HG02678 (cell line): ENCODE data around the gene GRIN3B.
A peak's percentile ranks its signal among the peaks of the same experiment; 100 is the strongest.
"Not testable (repeated sequence)": the region's sequence is repeated elsewhere in the genome, so short reads cannot be mapped to it uniquely, and the experiment has no call there.

Experiments
- ATAC-seq: cut with Tn5 transposase; IDR thresholded peaks from one replicate; pipeline ENCODE4 v1.9.1; 2021; ENCODE audit warnings: mild to moderate bottlenecking, moderate library complexity; ENCODE audit not compliant: unreplicated experiment

Gene GRIN3B, protein sequence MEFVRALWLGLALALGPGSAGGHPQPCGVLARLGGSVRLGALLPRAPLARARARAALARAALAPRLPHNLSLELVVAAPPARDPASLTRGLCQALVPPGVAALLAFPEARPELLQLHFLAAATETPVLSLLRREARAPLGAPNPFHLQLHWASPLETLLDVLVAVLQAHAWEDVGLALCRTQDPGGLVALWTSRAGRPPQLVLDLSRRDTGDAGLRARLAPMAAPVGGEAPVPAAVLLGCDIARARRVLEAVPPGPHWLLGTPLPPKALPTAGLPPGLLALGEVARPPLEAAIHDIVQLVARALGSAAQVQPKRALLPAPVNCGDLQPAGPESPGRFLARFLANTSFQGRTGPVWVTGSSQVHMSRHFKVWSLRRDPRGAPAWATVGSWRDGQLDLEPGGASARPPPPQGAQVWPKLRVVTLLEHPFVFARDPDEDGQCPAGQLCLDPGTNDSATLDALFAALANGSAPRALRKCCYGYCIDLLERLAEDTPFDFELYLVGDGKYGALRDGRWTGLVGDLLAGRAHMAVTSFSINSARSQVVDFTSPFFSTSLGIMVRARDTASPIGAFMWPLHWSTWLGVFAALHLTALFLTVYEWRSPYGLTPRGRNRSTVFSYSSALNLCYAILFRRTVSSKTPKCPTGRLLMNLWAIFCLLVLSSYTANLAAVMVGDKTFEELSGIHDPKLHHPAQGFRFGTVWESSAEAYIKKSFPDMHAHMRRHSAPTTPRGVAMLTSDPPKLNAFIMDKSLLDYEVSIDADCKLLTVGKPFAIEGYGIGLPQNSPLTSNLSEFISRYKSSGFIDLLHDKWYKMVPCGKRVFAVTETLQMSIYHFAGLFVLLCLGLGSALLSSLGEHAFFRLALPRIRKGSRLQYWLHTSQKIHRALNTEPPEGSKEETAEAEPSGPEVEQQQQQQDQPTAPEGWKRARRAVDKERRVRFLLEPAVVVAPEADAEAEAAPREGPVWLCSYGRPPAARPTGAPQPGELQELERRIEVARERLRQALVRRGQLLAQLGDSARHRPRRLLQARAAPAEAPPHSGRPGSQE

GRCh38 chr19:1000095-1000494 is at the start of gene GRIN3B:
Gene GRIN3B, plus strand, starts transcription at chr19:1000419. Its CDS starts 19 bp downstream, at chr19:1000438.
- ATAC-seq = no peak

- no peak for ATAC-seq
Measured at GRCh38 chr19:952049-952679, 48.1 kb upstream of the GRIN3B start.

DNA sequence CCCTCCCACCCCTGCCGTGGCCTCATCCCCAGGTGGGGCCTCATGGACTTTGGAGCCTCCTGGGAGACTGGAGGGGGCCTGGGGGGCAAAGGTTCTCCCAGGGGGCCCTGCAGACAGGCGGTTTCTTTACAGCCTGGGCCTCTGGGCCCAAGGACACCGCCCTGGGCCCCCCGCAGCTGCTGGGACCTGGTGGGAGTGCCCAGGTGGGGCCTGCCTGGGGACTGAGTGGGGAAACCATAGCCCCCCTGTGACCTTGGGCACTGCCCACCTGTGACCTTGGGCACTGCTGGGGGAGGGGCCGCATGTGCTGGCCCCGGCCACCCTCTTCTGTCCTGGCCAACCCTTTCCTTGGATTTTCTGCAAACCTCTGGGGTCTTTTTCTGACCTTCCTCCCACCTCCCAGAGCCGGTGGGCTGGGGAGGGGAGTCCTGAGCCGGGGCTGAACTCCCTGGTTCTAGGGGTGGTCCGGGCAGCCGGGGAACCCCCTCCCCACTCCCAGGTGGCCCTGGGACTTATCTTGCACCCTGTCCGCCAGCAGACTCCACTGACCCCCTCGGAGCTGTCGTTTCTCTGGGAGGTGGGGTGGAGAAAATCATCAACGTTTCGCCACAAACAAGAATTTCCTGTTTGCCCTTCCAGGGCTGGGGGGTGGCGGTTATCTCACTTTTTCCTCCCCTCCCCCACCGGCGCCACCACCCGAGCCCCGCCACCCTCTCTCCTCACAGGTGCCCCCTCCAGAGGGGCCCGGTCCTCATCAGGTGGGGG is 47.4 kb upstream of the GRIN3B start:
- no peak for ATAC-seq

DNA sequence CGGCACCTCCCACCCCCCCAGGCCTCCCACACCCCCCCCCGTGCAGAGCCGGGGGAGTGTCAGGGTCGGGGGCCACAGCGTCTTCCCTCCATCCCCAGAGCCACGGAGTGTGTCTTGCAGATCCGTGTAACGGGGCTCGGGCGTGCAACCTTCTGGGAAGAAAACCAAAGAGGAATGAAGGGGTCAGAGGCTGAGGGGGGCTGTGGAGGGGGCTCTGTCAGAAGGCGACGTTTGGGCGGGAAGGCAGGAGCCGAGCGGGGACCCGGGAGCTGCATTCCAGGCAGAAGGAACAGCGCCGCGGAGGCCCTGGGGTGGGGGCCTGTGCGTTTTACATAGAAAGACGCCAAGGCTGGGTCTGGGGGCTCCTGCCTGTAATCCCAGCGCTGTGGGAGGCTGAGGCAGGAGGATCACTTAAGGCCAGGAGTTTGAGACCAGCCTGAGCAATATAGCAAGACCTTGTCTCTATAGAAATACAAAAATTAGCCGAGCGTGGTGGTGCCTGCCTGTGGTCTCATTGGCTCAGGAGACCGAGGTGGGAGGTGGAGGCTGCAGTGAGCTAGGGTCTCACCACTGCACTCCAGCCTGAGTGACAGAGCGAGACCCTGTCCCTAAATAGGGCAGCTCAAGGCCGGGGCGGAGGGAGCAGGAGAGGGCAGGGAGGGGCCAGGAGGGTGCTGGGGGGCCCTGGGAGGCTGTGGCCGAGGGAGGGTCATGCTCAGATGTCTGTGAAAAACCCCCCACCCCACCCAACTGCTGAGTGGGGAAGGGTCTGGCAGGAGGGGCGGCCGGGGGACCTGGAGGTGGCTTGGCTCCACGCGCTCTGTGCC is 46.6 kb upstream of the GRIN3B start:
- ATAC-seq = no peak

DNA sequence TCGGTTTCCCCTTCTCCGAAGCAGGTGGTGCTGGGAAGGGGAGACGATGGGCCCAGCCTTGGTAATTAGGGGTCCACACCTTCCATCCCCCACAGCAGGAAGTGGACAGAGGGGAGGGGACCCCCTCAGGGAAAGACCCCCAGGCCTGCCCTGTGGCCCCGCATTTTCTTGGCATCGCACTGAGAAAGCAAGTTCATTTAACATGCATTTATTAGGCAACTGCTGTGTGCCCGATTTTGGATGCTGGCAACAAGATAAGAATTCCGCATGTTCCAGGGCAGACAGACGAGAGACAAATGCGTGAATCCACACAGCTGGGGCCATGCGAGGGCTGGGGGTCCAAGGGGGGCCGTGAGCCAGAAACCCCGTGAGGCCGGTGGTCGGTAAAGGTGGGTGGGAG is 45.9 kb upstream of the GRIN3B start:
- no peak for ATAC-seq

DNA sequence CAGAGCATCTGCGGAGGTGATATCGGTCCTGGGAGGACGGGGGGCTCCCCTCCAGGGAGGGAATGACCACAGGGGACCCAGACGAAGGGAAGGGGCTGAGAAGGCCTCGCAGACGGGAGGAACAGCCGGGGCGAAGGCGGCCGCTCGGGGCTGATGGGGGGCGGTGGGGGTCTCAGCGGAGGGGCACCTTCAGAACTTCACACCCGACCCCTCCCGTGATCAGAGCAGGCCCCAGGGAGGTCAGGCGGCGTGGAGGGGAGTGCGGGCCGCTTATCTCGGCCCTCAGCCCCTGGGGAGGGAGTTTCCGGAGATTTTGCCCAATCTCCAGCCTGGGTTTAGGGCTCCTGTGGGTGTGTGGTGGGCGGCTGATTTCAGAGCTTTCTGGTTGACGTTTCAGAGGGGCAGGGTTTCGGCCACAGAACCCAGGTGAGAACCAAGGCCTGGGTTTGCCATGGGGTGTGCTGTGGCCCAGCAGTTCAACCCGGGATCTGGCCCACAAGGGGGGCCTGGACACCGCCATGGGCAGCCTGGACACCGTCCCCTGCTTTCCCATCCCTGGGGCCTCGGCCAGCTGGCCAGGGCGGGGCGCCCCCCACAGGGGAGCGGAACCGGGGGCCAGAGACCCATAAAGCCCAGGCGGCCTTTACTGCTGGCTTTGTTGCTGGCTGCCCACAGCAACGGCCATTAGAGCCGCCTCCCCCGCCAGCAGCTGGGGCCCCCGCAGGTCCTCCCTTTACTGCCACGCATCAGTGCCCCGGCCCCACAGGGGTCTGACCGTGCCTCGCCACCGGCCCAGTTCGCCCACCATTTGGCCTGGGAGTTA is 45.3 kb upstream of the GRIN3B start:
- peak; percentile 40 for ATAC-seq

- no peak for ATAC-seq
Measured at GRCh38 chr19:955803-956765, 44.1 kb upstream of the GRIN3B start.

DNA sequence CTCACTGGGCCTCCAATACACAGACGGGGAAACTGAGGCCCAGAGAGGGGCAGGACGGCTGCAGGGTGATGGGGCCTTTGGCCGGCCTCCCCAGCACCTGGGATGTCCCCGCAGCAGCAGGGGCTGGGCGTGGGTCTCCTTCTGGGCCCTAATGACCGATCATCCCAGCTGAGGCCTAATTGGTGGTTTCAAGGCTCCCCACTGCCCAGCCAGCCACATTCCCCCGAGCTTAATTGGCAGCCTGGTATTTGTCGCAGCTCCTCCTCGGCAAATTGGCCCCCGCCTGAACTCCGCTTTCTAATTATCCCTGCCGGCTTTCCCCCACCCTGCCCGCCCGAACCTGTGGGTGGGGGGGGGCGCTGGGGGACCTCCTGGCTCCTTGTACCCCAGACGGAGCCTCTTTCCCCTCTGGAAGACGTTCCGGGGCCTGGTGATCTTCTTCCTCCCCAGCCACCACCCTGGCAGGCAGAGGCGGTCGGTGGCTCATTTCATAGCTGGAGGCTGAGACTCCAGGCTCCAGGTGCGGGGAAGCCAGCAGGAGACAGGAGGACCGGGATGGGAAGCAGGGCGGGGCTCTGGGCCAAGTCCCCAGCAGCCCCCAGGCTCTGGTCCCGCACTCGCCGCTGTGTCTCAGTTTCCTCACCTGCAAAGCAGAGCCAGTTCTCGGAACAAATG is 43.3 kb upstream of the GRIN3B start:
- ATAC-seq = no peak

DNA sequence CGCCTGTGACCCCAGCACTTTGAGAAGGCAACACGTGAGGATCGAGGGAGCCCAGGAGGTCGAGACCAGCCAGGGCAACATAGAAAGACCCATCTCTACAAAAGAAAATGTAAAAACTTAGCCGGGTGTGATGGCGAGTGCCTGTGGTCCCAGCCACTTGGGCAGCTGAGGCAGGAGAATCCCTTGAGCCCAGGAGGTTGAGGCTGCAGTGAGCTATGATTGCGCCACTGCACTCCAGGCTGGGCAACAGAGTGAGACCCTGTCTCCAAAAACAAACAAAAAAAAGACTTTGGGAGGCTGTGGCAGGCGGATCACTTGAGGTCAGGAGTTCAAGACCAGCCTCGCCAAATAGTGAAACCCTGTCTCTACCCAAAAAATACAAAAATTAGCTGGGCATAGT is 42.6 kb upstream of the GRIN3B start:
- not testable (repeated sequence) for ATAC-seq

DNA sequence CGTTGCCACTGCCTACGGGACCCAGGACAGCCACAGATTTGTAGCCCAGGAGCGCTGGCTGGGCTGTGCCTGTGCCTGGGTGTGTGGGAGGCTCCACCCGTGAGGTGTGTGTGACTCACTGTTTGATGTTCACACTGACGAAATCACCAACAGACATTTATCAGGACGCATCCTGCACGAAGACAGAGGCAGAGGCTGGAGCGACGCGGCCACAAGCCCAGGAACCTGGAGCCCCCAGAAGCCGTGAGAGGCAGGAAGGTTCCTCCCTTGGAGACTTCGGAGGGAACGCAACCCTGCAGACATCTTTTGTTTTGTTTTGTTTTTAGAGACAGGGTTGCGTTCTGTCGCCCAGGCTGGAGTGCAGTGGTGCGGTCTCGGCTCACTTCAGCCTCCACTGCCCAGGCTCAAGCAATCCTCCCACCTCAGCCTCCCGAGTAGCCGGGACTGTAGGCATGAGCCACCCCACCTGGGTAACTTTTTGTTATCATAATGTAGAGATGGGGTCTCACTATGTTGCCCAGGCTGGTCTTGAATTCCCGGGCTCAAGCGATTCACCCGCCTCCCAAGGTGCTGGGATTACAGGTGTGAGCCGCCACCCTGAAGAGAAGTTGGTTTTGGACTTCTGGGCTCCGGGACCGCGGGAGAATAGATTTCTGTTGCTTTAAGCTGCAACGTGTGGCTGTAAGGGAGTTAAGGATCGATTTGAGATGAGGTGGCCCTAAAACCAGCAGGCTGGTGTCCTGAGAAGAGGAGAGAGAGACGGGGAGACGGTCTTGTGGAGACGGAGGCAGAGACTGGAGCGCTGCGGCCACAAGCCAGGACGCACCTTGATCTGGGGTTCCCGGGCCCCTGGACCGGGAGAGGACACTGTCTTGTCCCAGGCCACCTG is 41.0 kb upstream of the GRIN3B start:
- ATAC-seq = no peak

- no peak for ATAC-seq
Measured at GRCh38 chr19:960020-960419, 40.2 kb upstream of the GRIN3B start.

DNA sequence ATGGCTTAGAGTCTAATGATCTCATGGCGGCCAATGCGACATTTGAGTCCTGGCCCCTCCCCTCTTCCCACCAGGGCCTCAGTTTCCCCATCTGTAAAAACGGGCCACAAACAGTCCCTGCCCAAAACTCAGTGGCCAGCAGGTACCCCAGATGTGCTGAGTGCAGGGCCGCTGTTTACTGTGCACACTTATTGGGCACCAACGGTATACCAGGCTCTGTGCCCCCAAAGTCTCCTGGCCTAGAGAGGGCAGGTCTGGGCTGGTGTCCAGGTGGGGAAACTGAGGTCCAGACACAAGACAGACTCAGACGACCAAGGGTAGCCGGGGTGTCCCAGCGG is 39.6 kb upstream of the GRIN3B start:
- ATAC-seq = no peak

DNA sequence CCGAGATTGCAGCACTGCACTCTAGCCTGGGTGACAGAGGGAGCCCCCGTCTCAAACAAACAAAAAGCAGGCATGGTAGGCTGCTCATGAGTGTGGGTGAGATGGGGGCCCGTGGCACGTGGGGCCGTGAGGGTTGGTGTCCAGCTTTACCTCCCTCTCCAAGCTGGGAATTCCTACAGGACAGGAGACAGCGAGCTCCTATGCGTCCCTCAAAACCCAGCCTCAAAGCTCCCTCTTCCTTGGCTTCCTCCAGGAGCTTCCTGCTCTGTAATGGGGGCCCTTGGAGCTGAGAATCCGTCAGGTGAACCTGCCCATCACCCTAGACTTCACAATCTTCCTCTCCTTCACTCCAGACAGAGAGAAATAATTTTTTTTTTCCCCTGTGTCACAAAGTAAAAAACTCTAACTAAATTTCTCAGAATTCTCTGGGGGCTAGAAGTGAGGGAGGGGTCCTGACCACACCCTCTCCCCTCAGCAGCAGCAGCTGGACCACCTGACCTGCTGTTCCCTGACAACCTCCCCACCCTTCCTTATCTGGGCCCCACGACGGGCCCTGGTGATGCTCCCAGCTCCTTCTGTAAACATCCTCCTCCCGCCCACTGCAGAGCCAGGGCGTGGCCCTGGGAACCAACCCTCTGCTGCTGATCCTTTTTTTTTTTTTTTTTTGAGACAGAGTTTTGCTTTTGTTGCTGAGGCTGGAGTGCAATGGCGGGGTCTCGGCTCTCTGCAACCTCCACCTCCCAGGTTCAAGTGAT is 38.2 kb upstream of the GRIN3B start:
- no peak for ATAC-seq

- ATAC-seq = no peak
Measured at GRCh38 chr19:962683-963400, 37.4 kb upstream of the GRIN3B start.

- ATAC-seq = no peak
Measured at GRCh38 chr19:963486-963951, 36.7 kb upstream of the GRIN3B start.
